SK-N-MC (cell line): ENCODE data around the gene EDA.

Experiments used
- DNase-seq: peaks from one replicate; pipeline ENCODE4 v3.0.0-alpha.2; 2011; ENCODE audit warnings: low read depth, low spot score
- H3K27ac ChIP-seq: fragments of 200-600 bp; sonication (generic); 2 replicates; pipeline ENCODE4 v1.5.1; 2016; ENCODE audit warnings: mixed run types
- H3K36me3 ChIP-seq: fragments of 200-600 bp; sonication (generic); 2 replicates; pipeline ENCODE4 v1.6.1; 2017; ENCODE audit warnings: antibody characterized with exemption, low read length, mixed read lengths; ENCODE audit not compliant: insufficient read depth
- H3K4me3 ChIP-seq: fragments of 200-600 bp; sonication (generic); 2 replicates; pipeline ENCODE4 v1.5.1; 2016
- H3K9ac ChIP-seq: fragments of 200-600 bp; sonication (generic); 2 replicates; pipeline ENCODE4 v1.8.0; 2017; ENCODE audit warnings: mixed run types, mixed read lengths; ENCODE audit not compliant: insufficient read length
- H3K9me3 ChIP-seq: fragments of 200-600 bp; sonication (generic); 2 replicates; pipeline ENCODE4 v1.6.1; 2017; ENCODE audit warnings: low read depth, mild to moderate bottlenecking, antibody characterized with exemption, low read length, moderate library complexity, mixed read lengths
- EZH2 ChIP-seq: fragments of 200-600 bp; sonication (generic); IDR thresholded peaks from one replicate; pipeline ENCODE4 v1.6.1; 2017; ENCODE audit warnings: antibody characterized with exemption
- FOXP2 ChIP-seq: optimal IDR thresholded peaks from 2 replicates; pipeline ENCODE3; 2011; ENCODE audit warnings: mild to moderate bottlenecking, moderate library complexity; ENCODE audit not compliant: insufficient read depth; ENCODE audit errors: extremely low read length, control extremely low read depth
- POLR2AphosphoS5 ChIP-seq: IDR thresholded peaks from 2 replicates; pipeline ENCODE4 v1.6.1; 2012; ENCODE audit warnings: mild to moderate bottlenecking, low read depth, low read length, borderline replicate concordance

EDA gene

DNA sequence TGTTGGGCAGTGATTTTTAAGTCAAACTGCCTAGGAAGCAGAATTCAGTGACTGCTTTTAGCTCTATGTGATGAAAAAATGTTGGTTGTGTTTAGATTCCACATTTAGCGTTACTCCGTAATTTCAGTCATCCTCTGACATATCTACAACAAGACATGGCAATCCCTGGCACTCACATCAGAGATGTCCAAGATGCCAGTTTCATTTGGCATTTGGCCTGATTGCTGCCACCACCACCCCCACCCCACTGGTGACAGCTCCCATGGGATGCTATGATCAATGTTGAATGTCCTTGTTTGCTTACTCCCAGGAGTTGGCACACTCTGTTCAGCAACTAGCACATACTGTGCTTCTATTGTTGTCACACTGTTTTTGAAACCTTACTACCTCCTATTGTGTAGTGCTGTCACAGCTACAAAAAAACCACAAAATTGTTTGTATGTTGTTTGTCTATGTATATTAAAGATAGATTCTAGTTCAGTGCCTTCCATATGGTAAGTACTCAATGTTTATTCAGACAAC, 332.4 kb downstream of the EDA start:
- no peaks in the 10 kb centered on the region for H3K9me3 ChIP-seq
- TF ChIP-seq POLR2AphosphoS5 (no peak), EZH2 (no peak), FOXP2 (no peak)
- H3K27ac ChIP-seq, result no peak overlapping the region
- DNase-seq, result no peak
- no peaks in the 10 kb centered on the region for H3K36me3 ChIP-seq
- no peak overlapping the region for H3K9ac ChIP-seq
- no peak overlapping the region for H3K4me3 ChIP-seq

DNA sequence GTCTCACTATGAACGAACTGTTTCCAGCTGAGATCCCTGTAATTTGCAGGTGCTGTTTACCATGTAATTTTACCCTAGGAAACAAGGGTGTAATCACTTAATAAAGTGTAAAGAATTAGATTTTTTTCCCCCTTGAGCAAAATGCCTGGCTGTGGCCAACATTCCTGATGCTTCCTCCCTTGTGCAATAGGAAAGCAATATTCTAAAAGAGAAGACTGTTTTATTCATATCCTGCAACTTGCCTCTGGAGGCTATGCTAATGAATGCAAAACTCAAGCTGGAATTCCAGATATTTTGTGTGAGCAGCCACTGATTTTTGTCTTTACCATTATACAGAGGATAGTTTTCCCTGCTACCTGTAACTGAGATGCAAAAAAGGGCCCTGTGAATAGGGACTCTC, 335.8 kb downstream of the EDA start:
- Histone ChIP-seq H3K27ac (peak overlapping the region; percentile 80), H3K36me3 (no peaks in the 10 kb centered on the region), H3K4me3 (no peak overlapping the region), H3K9ac (no peak overlapping the region), H3K9me3 (no peaks in the 10 kb centered on the region)
- peak; percentile 18 for DNase-seq
- no peak for TF ChIP-seq EZH2
- TF ChIP-seq FOXP2, result no peak
- TF ChIP-seq POLR2AphosphoS5, result no peak

DNA sequence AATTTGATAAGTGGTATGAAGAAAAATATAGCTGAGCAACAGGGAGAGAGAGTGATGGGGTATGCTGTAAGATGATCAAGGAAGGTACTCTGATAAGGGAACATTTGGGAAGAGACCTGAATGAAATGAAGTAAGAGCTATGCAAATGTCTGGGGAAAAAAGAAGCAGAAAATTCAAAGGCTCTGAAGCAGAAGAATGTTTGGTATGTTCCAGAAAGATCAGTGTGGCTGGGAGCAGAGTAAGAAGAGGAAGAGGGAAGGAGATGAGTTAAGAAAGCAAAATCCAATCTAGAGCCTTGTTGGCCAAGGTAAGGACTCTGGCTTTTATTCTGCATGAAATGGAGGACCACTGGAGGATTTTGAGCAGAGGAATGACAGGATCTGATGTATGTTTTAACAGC, 343.8 kb downstream of the EDA start:
- no peak overlapping the region for H3K4me3 ChIP-seq
- no peak for DNase-seq

DNA sequence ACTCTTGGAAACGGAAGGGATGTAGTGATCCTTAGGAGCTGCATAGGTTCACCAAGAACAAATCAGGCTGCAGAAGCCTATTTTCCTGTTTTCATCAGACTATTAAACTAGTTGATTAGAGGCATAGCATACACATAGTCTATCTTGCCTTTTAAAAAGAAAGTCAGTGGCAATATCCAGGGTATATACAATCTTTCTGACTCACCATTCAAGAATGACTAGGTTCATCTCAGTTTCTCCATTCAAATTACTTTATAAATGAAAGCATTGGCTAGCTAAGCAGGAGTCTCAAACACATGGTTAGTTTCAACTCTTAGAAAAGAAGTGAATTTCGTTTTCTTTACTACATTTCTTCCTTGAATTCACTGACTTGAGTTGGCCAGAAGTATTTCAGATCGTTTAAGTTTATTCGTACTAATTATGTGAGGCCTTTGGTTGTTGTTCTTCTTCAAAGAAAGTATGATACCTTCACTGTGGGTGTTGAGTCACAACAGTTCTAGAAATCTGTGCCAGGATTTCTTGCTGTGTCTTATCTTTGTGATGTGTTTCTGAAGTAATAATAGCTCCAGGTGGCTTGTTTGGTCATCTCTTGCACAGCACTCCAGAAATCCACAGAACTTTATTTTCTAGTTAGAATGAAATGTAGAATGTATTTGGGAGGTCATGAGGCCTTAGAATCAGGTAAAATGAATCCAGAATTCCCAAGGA, 345.6 kb downstream of the EDA start:
- no peak for DNase-seq
- H3K36me3 ChIP-seq, result no peaks in the 10 kb centered on the region
- H3K27ac ChIP-seq, result no peak overlapping the region
- TF ChIP-seq FOXP2 (no peak), POLR2AphosphoS5 (no peak), EZH2 (no peak)
- no peak overlapping the region for H3K9ac ChIP-seq
- H3K4me3 ChIP-seq, result no peak overlapping the region
- no peaks in the 10 kb centered on the region for H3K9me3 ChIP-seq

More for the DNA sequence above, 343.8 kb downstream of the EDA start:
- no peaks in the 10 kb centered on the region for H3K36me3 ChIP-seq
- H3K9me3 ChIP-seq, result no peaks in the 10 kb centered on the region
- TF ChIP-seq POLR2AphosphoS5 (no peak), FOXP2 (no peak), EZH2 (no peak)
- H3K9ac ChIP-seq, result no peak overlapping the region
- no peak overlapping the region for H3K27ac ChIP-seq

DNA sequence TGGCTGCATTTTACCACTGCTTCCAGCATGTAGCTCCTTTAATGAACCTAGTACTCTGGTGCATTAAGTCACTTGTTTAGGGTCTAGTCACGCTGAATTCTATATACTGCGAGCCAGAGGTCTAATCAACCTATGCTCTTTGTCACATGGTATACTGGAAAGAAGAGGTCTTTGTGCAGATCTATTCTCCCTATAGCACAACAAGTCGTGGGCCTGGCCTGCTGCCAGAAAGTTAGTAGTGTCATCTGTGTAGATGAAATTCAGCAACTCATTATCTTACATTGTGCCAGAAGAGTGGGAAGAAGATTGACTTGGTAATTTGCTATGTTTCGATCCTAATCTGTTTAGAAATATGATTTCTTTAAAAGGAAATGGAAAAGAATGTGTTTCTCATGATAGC, 353.0 kb downstream of the EDA start:
- H3K9ac ChIP-seq, result no peak overlapping the region
- no peaks in the 10 kb centered on the region for H3K36me3 ChIP-seq
- H3K27ac ChIP-seq, result no peak overlapping the region
- TF ChIP-seq FOXP2 (no peak), POLR2AphosphoS5 (no peak), EZH2 (no peak)
- no peak for DNase-seq
- H3K4me3 ChIP-seq, result no peak overlapping the region
- no peaks in the 10 kb centered on the region for H3K9me3 ChIP-seq

DNA sequence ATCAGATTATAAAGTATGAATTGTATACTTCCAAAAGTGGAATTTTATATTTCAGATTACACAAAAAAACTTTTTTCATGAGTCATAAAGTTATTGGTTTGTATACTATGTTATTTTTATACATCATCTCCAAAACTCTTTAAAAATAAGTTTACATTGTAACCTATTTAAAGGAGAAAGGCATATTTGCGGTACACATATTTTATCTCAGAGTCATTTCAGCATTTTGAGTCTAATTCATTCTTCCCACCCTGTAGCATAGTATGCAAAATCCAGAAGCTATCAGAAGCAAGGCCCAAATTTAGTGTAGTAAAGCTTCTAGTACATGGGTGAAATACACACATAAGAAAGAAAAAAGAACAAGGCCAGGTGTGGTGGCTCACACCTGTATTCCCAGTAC, 353.5 kb downstream of the EDA start:
- H3K4me3 ChIP-seq, result no peak overlapping the region
- no peak overlapping the region for H3K9ac ChIP-seq
- H3K27ac ChIP-seq, result no peak overlapping the region
- H3K9me3 ChIP-seq, result no peaks in the 10 kb centered on the region
- no peak for TF ChIP-seq EZH2
- no peak for TF ChIP-seq POLR2AphosphoS5
- TF ChIP-seq FOXP2, result no peak
- no peaks in the 10 kb centered on the region for H3K36me3 ChIP-seq
- no peak for DNase-seq

DNA sequence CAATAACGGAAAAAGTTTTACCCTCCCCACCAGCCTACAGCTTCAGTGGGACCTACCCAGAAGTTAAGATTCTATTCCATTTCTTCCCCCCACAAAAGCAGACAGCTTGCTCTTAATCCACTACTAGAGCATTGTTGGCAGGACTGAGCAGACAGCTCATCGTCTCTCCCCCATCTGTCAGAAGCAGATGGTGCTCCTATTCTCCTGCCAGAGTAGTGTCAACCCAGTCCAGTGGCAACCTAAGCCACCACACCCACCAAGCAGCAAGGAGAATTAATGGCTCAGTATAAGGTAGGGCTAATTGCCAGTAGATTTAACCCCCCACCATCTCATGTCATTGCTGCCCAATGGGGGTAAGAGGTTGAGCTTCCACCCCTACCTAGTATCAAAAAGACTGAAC, 371.8 kb downstream of the EDA start:
- TF ChIP-seq POLR2AphosphoS5 (no peak), EZH2 (no peak), FOXP2 (no peak)
- Histone ChIP-seq H3K27ac (no peak overlapping the region), H3K9me3 (no peaks in the 10 kb centered on the region), H3K4me3 (no peak overlapping the region), H3K9ac (no peak overlapping the region), H3K36me3 (no peaks in the 10 kb centered on the region)
- no peak for DNase-seq

DNA sequence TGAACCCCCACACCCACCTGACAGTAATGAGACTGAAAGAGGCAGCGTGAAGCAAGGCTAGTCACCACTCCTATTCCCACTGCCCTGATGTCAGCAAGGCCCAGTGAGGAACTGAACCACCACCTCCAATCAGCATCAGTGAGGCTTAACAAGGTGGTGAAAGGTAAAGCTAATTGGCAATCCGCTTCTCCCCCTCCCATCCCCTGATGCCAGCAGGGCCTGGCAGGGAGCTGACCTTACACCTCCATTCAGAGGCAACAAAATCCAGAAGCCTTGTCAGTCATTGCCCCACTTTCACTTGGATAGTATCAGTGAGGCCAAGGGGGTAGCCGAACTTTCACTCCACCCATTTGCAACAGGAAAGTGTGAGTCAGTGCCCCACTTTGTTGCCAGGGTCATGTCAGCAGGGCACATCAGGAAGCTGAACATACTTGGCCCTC, 373.1 kb downstream of the EDA start:
- H3K9me3 ChIP-seq, result no peaks in the 10 kb centered on the region
- H3K9ac ChIP-seq, result no peak overlapping the region
- no peak overlapping the region for H3K27ac ChIP-seq
- H3K4me3 ChIP-seq, result no peak overlapping the region
- DNase-seq, result no peak
- H3K36me3 ChIP-seq, result no peaks in the 10 kb centered on the region
- TF ChIP-seq POLR2AphosphoS5 (no peak), EZH2 (no peak), FOXP2 (no peak)
